Activated CD8-positive, alpha-beta memory T cell treated with anti-CD3 and anti-CD28 coated beads for 36 hours (primary cell): ENCODE data around the gene MALL. TPM values are rescaled to one million over a fixed set of nuclear protein-coding genes. Genes with fewer than 3 reads are reported as not detected.
"Not testable (repeated sequence)": the region's sequence is repeated elsewhere in the genome, so short reads cannot be mapped to it uniquely, and the experiment has no call there.

ENCODE experiments used
- CTCF ChIA-PET: fragments of 350-600 bp; sonication (Branson Sonifier 250); formaldehyde crosslinking; loops from one replicate; lab custom pipeline; 2021; ENCODE audit warnings: antibody characterized with exemption; lab: Charles Lee
- POLR2A ChIA-PET: fragments of 350-600 bp; sonication (Branson Sonifier 250); formaldehyde crosslinking; loops from one replicate; lab custom pipeline; 2021; ENCODE audit warnings: antibody characterized with exemption; lab: Charles Lee
- total RNA-seq, 2 experiments: library from RNA; stranded (reverse); gene quantifications; one replicate each; pipeline ENCODE4 v1.2.3, GENCODE V29; 2021

Gene MALL
- total RNA-seq, 2 experiments from 2014 or later = 0.50 to 0.65 TPM

GRCh38 chr2:110124038-110124825, 8.6 kb upstream of the MALL start:
- ChIA-PET CTCF (interaction anchor here (1.1 kb wide), 1 partner anchor 10 kb away, joined by 3 read pairs; no protein-coding TSS in a partner anchor), POLR2A (no interaction called here)

- ChIA-PET POLR2A (no interaction called here), CTCF (no interaction called here)
Measured at GRCh38 chr2:110121592-110121991, 6.0 kb upstream of the MALL start.

- ChIA-PET POLR2A (no interaction called here), CTCF (no interaction called here)
Measured at GRCh38 chr2:110121052-110121334, 5.4 kb upstream of the MALL start.

GRCh38 chr2:110120171-110121051, 4.8 kb upstream of the MALL start:
- ChIA-PET POLR2A (no interaction called here), CTCF (no interaction called here)

- POLR2A ChIA-PET = interaction anchor here (0.7 kb wide), 1 partner anchor 12 kb away, joined by 13 read pairs; no protein-coding TSS in a partner anchor
- CTCF ChIA-PET = interaction anchor here (1.7 kb wide), 1 partner anchor 10 kb away, joined by 5 read pairs; no protein-coding TSS in a partner anchor
Measured at GRCh38 chr2:110116033-110116710, 550 bp upstream of the MALL start.

GRCh38 chr2:110114831-110115255, 779 bp downstream of the MALL start:
- ChIA-PET CTCF (interaction anchor here (1.2 to 1.7 kb wide), 2 partner anchors 9 kb away, joined by 3 to 5 read pairs; no protein-coding TSS in a partner anchor), POLR2A (no interaction called here)

GRCh38 chr2:110113961-110114591, 1.5 kb downstream of the MALL start:
- ChIA-PET POLR2A (no interaction called here), CTCF (interaction anchor here (1.2 kb wide), 1 partner anchor 10 kb away, joined by 3 read pairs; no protein-coding TSS in a partner anchor)

GRCh38 chr2:110108291-110108690, 7.3 kb downstream of the MALL start:
- POLR2A ChIA-PET, CTCF ChIA-PET: not testable (repeated sequence)

GRCh38 chr2:110107092-110108079, 8.2 kb downstream of the MALL start:
- POLR2A ChIA-PET = no interaction called here
- CTCF ChIA-PET = no interaction called here

- CTCF ChIA-PET = no interaction called here
- POLR2A ChIA-PET = no interaction called here
Measured at GRCh38 chr2:110106642-110107041, 9.0 kb downstream of the MALL start.

- POLR2A ChIA-PET = no interaction called here
- CTCF ChIA-PET = interaction anchor here (1.2 kb wide), 1 partner anchor 10 kb away, joined by 5 read pairs; the partner anchor contains the start of gene MALL
Measured at GRCh38 chr2:110105608-110106467, 9.8 kb downstream of the MALL start.

GRCh38 chr2:110105183-110105582, 10.4 kb downstream of the MALL start:
- ChIA-PET CTCF (interaction anchor here (1.2 kb wide), 1 partner anchor 10 kb away, joined by 5 read pairs; the partner anchor contains the start of gene MALL), POLR2A (no interaction called here)

- ChIA-PET CTCF (no interaction called here), POLR2A (no interaction called here)
Measured at GRCh38 chr2:110104025-110104771, 11.4 kb downstream of the MALL start.

- ChIA-PET CTCF (no interaction called here), POLR2A (no interaction called here)
Measured at GRCh38 chr2:110103061-110103961, 12.3 kb downstream of the MALL start.
